ENCODE measurements around the gene TSPEAR. TPM values are rescaled to one million over a fixed set of nuclear protein-coding genes. Genes with fewer than 3 reads are reported as not detected.
"Not testable (repeated sequence)": the region's sequence is repeated elsewhere in the genome, so short reads cannot be mapped to it uniquely, and the experiment has no call there.

Gene TSPEAR
- total RNA-seq, 2 donors from 2014 or later, result 0.85 TPM; not detected in 1

- Histone ChIP-seq H3K4me1 (replicated peaks) (no peaks in the 10 kb centered on the region), H3K27ac (no peak overlapping the region), H3K36me3 (no peaks in the 10 kb centered on the region), H3K27me3 (replicated peaks; ENCODE audit: insufficient read depth) (peaks cover 11% of the 10 kb centered on the region), H3K4me3 (no peak overlapping the region), H3K9me3 (no peaks in the 10 kb centered on the region)
- TF ChIP-seq POLR2A (IDR thresholded peaks at IDR 0.05) (no peak), POLR2AphosphoS5 (IDR thresholded peaks at IDR 0.05) (no peak), CTCF (IDR thresholded peaks at IDR 0.05) (no peak)
- intact Hi-C loops (cut with DNase I), result no loop called here
- no peak for DNase-seq (ENCODE audit: low spot score)
- 70% methylated on average over 11 of the region's 11 CpGs for WGBS
These were observed 16.6 kb downstream of the TSPEAR start for GRCh38 chr21:44694776-44695175.

GRCh38 chr21:44692798-44693512, 18.4 kb downstream of the TSPEAR start:
- TF ChIP-seq CTCF (IDR thresholded peaks at IDR 0.05), result no peak
- TF ChIP-seq POLR2AphosphoS5 (IDR thresholded peaks at IDR 0.05), result no peak
- no peak for TF ChIP-seq POLR2A (IDR thresholded peaks at IDR 0.05)
- H3K9me3 ChIP-seq, result no peaks in the 10 kb centered on the region
- WGBS, result 50% methylated on average over 2 of the region's 2 CpGs
- intact Hi-C loops (cut with DNase I), result no loop called here
- no peaks in the 10 kb centered on the region for H3K36me3 ChIP-seq
- H3K4me1 ChIP-seq (replicated peaks), result no peaks in the 10 kb centered on the region
- no peak for DNase-seq (ENCODE audit: low spot score)
- no peak overlapping the region for H3K27ac ChIP-seq
- H3K4me3 ChIP-seq, result no peak overlapping the region
- peaks cover 6% of the 10 kb centered on the region for H3K27me3 ChIP-seq (replicated peaks; ENCODE audit: insufficient read depth)

- Histone ChIP-seq H3K27me3 (replicated peaks; ENCODE audit: insufficient read depth) (no peaks in the 10 kb centered on the region), H3K9me3 (no peaks in the 10 kb centered on the region), H3K27ac (no peak overlapping the region), H3K4me1 (replicated peaks) (no peaks in the 10 kb centered on the region), H3K36me3 (no peaks in the 10 kb centered on the region), H3K4me3 (no peak overlapping the region)
- TF ChIP-seq POLR2AphosphoS5 (IDR thresholded peaks at IDR 0.05), result no peak
- no peak for TF ChIP-seq CTCF (IDR thresholded peaks at IDR 0.05)
- TF ChIP-seq POLR2A (IDR thresholded peaks at IDR 0.05), result no peak
- intact Hi-C loops (cut with DNase I), result no loop called here
- DNase-seq (ENCODE audit: low spot score), result no peak
- WGBS, result 64% methylated on average over 2 of the region's 2 CpGs
These were observed 19.7 kb downstream of the TSPEAR start for GRCh38 chr21:44691686-44692085.

DNA sequence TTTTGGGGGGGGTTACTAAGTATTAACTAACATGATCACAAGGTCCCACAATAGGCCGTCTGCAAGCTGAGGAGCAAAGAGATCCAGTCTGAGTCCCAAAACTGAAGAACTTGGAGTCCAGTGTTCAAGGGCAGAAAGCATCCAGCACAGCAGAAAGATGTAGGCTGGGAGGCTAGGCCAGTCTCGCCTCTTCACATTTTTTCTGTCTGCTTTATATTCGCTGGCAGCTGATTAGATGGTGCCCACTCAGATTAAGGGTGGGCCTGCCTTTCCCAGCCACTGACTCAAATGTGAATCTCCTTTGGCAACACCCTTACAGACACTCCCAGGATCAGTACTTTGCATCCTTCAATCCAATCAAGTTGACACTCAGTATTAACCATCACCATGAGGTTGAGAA, 21.6 kb downstream of the TSPEAR start:
- WGBS, result 89% methylated on average over 3 of the region's 3 CpGs
- intact Hi-C loops (cut with DNase I); DNase-seq (ENCODE audit: low spot score); H3K27ac ChIP-seq; H3K36me3 ChIP-seq; H3K4me1 ChIP-seq (replicated peaks); H3K9me3 ChIP-seq; H3K4me3 ChIP-seq; H3K27me3 ChIP-seq (replicated peaks; ENCODE audit: insufficient read depth): not testable (repeated sequence)

DNA sequence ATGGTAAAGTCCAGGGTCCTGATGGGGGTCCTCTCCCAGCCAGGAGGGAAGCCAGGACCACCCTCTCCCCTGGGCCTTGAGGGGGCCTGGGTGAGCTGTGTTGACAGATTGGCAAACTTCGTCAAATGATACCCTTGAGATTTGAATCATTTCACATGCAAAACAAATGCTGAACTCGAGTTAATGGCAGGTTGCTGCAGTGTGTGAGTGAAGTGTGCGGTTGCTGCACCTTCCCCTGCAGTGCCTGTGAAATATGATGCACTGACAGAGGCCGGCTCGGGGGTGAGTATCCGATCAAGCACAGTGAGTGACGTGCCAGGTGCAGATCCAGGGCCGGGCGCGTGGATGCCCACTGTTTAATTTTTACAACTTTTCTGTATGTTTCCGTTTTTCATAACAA, 23.7 kb downstream of the TSPEAR start:
- TF ChIP-seq POLR2A (IDR thresholded peaks at IDR 0.05) (no peak), CTCF (IDR thresholded peaks at IDR 0.05) (no peak), POLR2AphosphoS5 (IDR thresholded peaks at IDR 0.05) (no peak)
- Histone ChIP-seq H3K9me3 (no peaks in the 10 kb centered on the region), H3K4me1 (replicated peaks) (no peaks in the 10 kb centered on the region), H3K27ac (no peak overlapping the region), H3K4me3 (no peak overlapping the region), H3K36me3 (no peaks in the 10 kb centered on the region), H3K27me3 (replicated peaks; ENCODE audit: insufficient read depth) (peaks cover 5% of the 10 kb centered on the region)
- intact Hi-C loops (cut with DNase I), result no loop called here
- no peak for DNase-seq (ENCODE audit: low spot score)
- 26% methylated on average over 11 of the region's 11 CpGs for WGBS

All from prostate gland (tissue), 2 donors.